Fibroblast of mammary gland (primary cell): ENCODE data around the gene TBCEL.
"Not testable (repeated sequence)": the region's sequence is repeated elsewhere in the genome, so short reads cannot be mapped to it uniquely, and the experiment has no call there.

ENCODE experiments used
- DNase-seq: peaks from one replicate; pipeline ENCODE4 v3.0.0-alpha.2; 2010; ENCODE audit warnings: low read depth
- H3K4me3 ChIP-seq: 2 replicates; pipeline ENCODE4 v1.5.1; 2011; ENCODE audit warnings: low read depth, mild to moderate bottlenecking, low read length, moderate library complexity; ENCODE audit not compliant: control insufficient read depth
- CTCF ChIP-seq: conservative IDR thresholded peaks from 2 replicates; pipeline ENCODE4 v1.5.1; 2011; ENCODE audit warnings: low read depth, low read length, inconsistent platforms; ENCODE audit not compliant: control insufficient read depth, insufficient read depth

The TBCEL gene

GRCh38 chr11:121029813-121030445 lies 6.0 kb downstream of the TBCEL start:
- H3K4me3 ChIP-seq = no peak overlapping the region
- DNase-seq = no peak
- no peak for TF ChIP-seq CTCF

GRCh38 chr11:121031167-121031566 lies 7.3 kb downstream of the TBCEL start:
- no peak overlapping the region for H3K4me3 ChIP-seq
- DNase-seq = no peak
- TF ChIP-seq CTCF = no peak

- not testable (repeated sequence) for H3K4me3 ChIP-seq, DNase-seq
Measured at GRCh38 chr11:121031648-121032047, 7.7 kb downstream of the TBCEL start.

- no peak overlapping the region for H3K4me3 ChIP-seq
- DNase-seq = no peak
- no peak for TF ChIP-seq CTCF
Measured at GRCh38 chr11:121032546-121032945, 8.6 kb downstream of the TBCEL start.

GRCh38 chr11:121033635-121034034 lies 9.7 kb downstream of the TBCEL start:
- H3K4me3 ChIP-seq = no peak overlapping the region
- DNase-seq = no peak
- TF ChIP-seq CTCF = no peak

GRCh38 chr11:121035169-121035755 lies 11.4 kb downstream of the TBCEL start:
- no peak for TF ChIP-seq CTCF
- no peak for DNase-seq

GRCh38 chr11:121035780-121036179 lies 11.9 kb downstream of the TBCEL start:
- DNase-seq = no peak
- no peak overlapping the region for H3K4me3 ChIP-seq
- no peak for TF ChIP-seq CTCF

More at GRCh38 chr11:121035169-121035755, 11.4 kb downstream of the TBCEL start:
- H3K4me3 ChIP-seq = no peak overlapping the region
